AG08396 (cell line): Measurements from ENCODE around the gene GBE1.

Experiments used
- DNase-seq: peaks from one replicate; pipeline ENCODE4 v3.0.0; 2012; ENCODE audit warnings: low spot score, mixed read lengths

The GBE1 gene

DNA sequence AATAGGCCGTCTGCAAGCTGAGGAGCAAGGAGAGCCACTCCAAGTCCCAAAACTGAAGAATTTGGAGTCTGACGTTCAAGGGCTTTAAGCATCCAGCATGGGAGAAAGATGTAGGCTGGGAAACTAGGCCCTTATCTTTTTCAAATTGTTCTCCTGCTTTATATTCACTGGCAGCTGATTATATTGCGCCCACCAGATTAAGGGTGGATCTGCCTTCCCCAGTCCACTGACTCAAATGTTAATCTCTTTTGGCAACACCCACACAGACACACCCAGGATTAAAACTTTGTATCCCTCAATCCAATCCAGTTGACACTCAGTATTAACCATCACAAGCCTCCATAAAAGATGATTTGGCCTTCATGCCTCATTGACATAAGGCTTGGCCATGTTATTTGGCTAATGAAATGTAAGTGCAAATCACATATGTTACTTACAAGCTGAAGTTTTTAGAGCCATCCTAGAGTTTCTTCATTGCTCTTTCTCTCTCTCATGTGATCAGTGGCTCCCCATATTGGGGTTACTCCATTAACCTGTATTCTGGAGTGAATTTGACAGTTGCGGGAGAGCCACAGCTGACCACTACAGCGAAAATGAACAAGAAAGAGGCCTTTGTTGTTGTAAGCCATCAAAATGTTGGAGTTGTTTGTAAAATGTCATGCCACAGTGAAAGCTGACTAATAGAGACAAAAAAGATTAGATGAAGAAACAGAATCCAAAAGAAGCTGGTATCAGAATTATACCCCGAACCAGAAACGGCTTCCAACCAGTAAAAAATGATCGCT lies 61.7 kb downstream of the GBE1 start:
- DNase-seq, result no peak

DNA sequence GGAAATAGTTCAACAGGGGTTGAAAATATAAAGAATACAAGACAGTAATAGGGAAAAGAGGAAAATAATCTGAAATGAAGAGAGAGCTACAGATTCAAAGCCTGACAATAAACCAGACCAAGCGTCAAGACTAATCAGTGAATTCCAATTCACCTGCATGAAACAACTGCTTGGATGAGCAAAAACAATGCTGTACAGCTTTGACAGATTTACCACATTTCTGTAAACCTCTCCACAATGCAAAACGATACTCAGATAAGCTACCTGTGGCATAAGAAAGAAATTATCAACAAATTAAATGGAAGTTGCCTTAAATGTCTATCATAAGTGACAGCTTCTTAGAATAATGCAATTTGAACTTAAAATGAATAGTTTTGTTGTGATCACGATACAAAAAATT lies 65.4 kb downstream of the GBE1 start:
- no peak for DNase-seq

GRCh38 chr3:81695302-81695701 lies 66.1 kb downstream of the GBE1 start:
- no peak for DNase-seq

DNA sequence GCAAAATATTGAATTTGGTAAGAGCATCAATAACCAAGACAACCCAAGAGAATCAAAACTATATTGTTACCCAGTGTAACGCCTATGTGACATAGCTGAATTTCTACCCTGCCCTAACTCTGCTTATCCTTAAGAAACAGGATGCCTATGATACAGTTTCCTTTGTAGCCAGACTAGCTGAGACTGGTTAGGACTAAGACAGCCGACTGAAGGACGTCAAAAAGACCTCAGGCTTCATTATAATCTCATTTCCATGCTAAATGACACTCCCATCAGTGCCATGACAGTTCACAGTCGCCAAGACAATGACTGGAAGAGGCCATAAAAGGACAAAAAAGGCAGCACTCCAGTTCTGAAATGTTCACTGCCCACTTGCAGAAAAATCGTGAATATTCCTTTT lies 66.8 kb downstream of the GBE1 start:
- DNase-seq, result no peak

GRCh38 chr3:81692766-81693165 lies 68.7 kb downstream of the GBE1 start:
- no peak for DNase-seq

DNA sequence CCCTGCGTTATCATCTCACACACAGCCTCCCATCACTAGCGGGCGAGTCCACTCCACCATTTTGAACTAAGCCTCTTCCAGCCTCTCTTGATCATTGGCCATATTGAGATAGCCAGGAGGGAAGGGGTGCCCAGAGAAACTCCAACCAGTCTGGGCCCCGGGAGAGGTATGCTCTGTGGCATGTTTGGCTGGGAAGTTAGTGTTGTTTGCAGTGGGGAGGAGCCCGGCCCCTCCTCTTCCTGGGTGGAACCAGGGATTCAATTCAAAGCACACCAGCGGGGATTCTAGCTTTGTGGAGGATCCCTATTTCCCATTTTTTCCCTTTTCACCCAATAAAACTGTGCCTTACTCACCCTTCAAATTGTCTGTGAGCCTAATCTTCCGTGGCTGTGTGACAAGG lies 71.8 kb downstream of the GBE1 start:
- no peak for DNase-seq

DNA sequence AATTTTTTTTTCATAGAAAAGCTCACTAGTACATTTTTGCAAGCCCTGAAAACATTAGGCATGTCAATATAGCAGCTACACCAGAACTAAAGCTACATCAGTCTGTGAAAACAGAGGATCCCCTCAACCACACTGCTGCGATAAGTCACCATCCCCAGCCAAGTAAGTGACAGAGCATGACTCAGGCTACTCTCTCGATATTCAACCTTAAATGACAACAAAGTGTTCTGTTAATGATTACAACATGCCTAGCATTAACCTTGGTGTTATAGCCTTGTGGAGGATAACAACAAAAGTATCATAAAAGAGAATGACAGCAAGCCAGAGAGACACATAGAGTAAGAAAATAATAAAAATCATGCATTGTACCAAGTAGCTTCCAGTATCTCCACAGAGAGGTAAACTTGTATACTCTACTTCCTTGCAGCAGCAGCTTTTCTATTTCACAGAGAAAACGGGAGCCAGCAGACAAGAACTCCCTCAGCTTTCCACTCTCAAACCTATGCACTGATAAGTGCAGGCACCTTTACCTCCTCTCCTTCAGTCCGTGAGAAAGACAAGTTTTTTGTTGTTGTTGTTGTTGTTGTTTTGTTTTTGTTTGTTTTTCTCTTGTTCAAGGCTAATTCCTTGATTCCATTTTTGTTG lies 76.6 kb downstream of the GBE1 start:
- no peak for DNase-seq

DNA sequence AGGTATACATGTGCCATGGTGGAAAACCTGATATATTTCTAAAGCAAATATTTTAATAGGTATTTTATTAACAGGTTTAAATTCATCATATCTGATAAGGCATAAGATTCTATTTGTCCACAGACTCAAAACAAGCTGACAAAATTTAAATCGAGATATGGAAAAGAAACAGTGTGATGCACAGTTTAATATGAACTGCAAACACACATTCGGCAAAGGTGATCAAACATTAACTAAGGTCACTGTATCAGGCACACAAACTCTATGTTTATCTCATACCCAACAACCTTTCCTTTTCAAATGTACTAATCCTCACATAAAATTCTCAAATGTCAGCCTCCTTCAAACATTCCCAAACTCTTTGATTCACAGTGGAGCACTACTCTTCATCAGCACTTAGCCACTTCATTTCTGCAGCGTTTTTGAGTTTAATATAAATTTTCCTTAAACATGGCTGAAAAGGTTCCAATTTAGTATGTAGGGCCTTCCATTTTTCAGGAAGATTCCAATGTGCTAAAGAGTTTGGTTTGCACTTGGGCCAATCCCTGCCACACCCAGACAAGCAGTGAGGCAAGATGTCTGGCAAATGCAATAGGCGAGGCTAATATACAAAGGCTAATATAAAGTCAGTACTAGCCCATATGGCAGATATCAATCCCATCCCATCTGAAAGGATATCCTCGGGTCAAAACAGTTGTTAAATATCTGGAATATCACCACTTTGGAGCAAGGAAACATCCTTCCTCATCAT lies 84.6 kb downstream of the GBE1 start:
- no peak for DNase-seq

GRCh38 chr3:81674690-81675089 lies 86.8 kb downstream of the GBE1 start:
- DNase-seq, result no peak

DNA sequence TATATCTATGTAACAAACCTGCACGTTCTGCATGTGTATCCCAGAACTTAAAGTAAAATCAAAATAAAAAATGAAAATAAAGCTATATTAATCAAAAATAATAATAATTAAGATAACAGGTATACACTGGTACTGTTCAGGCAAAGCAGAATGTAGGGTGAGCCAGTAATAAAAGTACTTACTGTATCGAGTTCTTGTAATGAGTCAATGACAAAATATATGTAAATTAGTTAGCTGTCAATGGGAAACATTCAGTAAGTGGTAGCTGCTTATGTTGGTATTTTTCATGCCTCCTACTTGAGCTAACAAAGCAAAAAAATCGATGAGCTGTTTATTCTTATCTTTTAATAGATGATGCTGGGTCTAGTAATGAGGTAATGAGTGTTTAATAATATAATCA lies 93.2 kb downstream of the GBE1 start:
- no peak for DNase-seq

DNA sequence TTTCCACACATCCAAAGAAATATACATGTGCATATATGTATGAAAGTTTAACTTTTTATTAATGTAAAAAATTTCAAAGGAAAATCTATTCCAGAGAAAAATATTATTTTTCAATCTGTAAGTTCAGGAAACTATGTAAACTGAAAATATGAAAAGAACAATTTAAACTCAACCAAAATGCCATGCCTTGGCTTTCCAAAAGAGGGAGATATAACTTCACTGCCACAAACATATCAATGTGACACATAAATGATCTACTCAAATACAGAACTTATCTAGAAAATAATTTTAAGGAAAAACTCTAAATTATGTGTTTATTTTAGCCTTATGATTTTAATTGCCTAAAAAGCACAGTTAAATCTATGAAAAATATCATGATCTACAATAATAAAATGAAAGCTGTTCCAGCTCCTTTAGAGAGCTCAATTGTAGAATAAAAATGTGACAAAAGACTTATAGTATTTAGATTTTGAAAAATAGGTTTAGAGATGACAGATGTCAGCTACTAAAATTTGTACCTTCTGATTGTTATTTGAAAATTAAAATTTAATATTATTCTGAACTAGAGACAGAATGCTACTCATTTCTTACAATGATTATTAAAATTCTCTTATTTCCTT lies 94.8 kb downstream of the GBE1 start:
- DNase-seq, result peak; percentile 11

DNA sequence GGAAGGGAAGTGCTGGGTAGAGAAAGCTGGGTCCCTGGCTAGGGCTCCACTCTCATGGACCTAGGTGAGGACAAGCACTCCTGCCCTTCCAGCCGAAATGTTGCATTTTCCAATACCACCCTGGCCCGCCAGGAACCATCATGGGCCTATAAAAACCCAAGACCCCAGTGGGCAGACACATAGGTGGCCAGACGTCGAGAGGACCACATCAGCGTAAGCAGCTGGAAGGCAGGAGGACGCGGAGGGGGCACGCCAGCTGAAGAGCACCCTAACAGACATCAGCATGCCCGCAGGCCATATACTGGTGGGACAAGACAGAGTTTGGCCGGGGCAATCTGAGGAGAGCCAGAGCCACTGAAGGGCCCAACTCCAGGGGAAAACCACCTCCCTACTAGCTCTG lies 98.3 kb downstream of the GBE1 start:
- no peak for DNase-seq

GRCh38 chr3:81660036-81660435 lies 101.4 kb downstream of the GBE1 start:
- no peak for DNase-seq

GRCh38 chr3:81658322-81658997 lies 103.0 kb downstream of the GBE1 start:
- no peak for DNase-seq

DNA sequence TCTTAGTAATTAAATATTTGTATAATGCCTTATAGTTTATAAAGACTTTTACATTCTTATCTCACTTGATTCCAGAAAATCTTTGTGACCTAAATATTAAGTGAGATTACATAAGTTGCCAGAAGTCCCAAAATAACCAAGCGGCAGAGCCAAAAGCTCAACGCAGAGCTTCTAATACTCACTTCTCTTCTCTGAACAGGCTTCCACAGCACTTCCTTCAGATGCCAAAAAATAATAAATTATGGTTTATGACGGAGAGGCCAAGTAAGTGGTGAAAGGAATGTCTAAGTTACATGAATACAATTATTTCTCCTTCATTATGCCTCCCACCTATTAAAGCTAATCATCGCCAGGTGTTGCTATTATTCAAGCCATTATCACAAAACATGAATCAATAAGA lies 110.3 kb downstream of the GBE1 start:
- no peak for DNase-seq

- DNase-seq, result no peak
Observed at GRCh38 chr3:81650187-81650586, 111.3 kb downstream of the GBE1 start.

- no peak for DNase-seq
Observed at GRCh38 chr3:81645248-81645647, 116.2 kb downstream of the GBE1 start.

DNA sequence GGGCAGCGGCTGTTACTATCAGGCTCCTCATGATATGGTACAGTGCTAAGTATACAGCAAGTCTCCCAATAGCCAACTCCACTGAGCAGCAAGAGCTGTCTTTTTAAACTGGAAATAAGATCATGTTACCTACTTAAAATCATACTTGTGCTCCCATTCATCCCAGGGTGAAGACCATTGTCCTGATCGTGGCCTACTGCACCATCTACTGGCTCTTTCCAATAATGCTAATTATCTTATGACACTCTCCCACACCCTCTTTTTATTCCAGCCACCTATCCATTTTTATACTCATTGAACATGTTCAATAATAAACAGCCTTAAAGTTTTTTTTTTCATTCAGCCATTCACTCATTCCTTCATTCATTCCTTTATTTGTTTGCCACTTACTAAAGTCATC lies 117.7 kb downstream of the GBE1 start:
- peak; percentile 22 for DNase-seq

- no peak for DNase-seq
Observed at GRCh38 chr3:81638480-81638879, 123.0 kb downstream of the GBE1 start.

GRCh38 chr3:81632659-81633058 lies 128.8 kb downstream of the GBE1 start:
- DNase-seq, result no peak

DNA sequence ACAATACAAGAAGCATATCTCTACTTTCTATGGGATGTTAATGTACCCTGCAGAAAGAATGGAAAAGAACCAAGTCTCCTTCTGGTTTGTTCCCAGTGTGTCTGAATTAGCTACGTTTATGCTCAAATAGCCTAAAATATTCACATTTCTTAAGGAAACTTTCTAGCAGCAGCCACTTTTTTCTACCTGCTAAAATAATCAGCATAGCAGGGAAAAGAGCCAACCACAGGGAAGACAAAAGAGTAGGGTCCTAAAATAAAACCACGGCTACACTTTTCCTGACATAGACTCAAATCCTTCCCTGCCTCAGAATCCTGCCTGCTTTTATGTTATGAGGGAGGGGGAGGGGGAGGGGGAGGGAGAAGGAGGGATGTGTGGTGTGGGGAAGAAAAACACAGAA lies 136.7 kb downstream of the GBE1 start:
- DNase-seq, result no peak

- DNase-seq, result peak; percentile 8
Observed at GRCh38 chr3:81622395-81622794, 139.1 kb downstream of the GBE1 start.
